GM23338 (cell line): ENCODE results near the gene TNK2.

Experiments used
- CREB1 ChIP-seq: fragments of 250-450 bp; sonication (Bioruptor Pico); IDR thresholded peaks from 2 replicates; pipeline ENCODE4 v1.5.0; 2020; ENCODE audit warnings: low read depth, mild to moderate bottlenecking, moderate library complexity
- EZH2 ChIP-seq: fragments of 200-600 bp; sonication (generic); IDR thresholded peaks from one replicate; pipeline ENCODE4 v1.8.0; 2017; ENCODE audit warnings: antibody characterized with exemption, mild to moderate bottlenecking, low read depth; ENCODE audit not compliant: unreplicated experiment
- EZH2phosphoT487 ChIP-seq: fragments of 200-600 bp; sonication (generic); IDR thresholded peaks from one replicate; pipeline ENCODE4 v1.8.1; 2018; ENCODE audit warnings: antibody characterized with exemption; ENCODE audit not compliant: unreplicated experiment
- JUNB ChIP-seq: IDR thresholded peaks from one replicate; pipeline ENCODE4 v1.6.1; 2016; ENCODE audit warnings: antibody characterized with exemption; ENCODE audit not compliant: unreplicated experiment
- NANOG ChIP-seq: IDR thresholded peaks from 2 replicates; pipeline ENCODE4 v1.6.1; 2016; ENCODE audit warnings: antibody characterized with exemption, borderline replicate concordance
- POLR2AphosphoS5 ChIP-seq: IDR thresholded peaks from 2 replicates; pipeline ENCODE4 v1.6.1; 2016; ENCODE audit warnings: antibody characterized with exemption, low read depth
- REST ChIP-seq: IDR thresholded peaks from one replicate; pipeline ENCODE4 v1.6.1; 2018; ENCODE audit warnings: antibody characterized with exemption; ENCODE audit not compliant: unreplicated experiment
- ZNF331 ChIP-seq: fragments of 250-450 bp; sonication (Bioruptor Pico); IDR thresholded peaks from 2 replicates; pipeline ENCODE4 v1.5.0; 2020; ENCODE audit warnings: low read depth, mild to moderate bottlenecking, moderate library complexity
- ZNF462 ChIP-seq: fragments of 250-450 bp; sonication (Bioruptor Pico); IDR thresholded peaks from 2 replicates; pipeline ENCODE4 v1.5.0; 2020; ENCODE audit warnings: mild to moderate bottlenecking, moderate library complexity
- TF ChIP-seq, protein P1 (sequence below), 2 experiments: fragments of 200-600 bp in 1 of 2; sonication (generic) in 1 of 2; conservative IDR thresholded peaks; 2 replicates each; pipeline versions ENCODE4 v1.5.1 to v1.6.1; 2016 to 2017; ENCODE audit warnings: antibody characterized with exemption in 2 of 2, low read depth in 2 of 2, mild to moderate bottlenecking in 2 of 2, moderate library complexity in 1 of 2
- TF ChIP-seq, protein P2 (sequence below): IDR thresholded peaks from 2 replicates; pipeline ENCODE4 v1.6.1; 2016; ENCODE audit warnings: antibody characterized with exemption

GRCh38 chr3:195834675-195835583 is 73.4 kb downstream of the TNK2 start:
- TF ChIP-seq, protein P1, sequence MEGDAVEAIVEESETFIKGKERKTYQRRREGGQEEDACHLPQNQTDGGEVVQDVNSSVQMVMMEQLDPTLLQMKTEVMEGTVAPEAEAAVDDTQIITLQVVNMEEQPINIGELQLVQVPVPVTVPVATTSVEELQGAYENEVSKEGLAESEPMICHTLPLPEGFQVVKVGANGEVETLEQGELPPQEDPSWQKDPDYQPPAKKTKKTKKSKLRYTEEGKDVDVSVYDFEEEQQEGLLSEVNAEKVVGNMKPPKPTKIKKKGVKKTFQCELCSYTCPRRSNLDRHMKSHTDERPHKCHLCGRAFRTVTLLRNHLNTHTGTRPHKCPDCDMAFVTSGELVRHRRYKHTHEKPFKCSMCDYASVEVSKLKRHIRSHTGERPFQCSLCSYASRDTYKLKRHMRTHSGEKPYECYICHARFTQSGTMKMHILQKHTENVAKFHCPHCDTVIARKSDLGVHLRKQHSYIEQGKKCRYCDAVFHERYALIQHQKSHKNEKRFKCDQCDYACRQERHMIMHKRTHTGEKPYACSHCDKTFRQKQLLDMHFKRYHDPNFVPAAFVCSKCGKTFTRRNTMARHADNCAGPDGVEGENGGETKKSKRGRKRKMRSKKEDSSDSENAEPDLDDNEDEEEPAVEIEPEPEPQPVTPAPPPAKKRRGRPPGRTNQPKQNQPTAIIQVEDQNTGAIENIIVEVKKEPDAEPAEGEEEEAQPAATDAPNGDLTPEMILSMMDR (conservative IDR thresholded peaks at IDR 0.05; ENCODE audit: low read depth in 2 of 2) = no peak
- TF ChIP-seq EZH2 = no peak
- no peak for TF ChIP-seq EZH2phosphoT487
- no peak for TF ChIP-seq CREB1 (CRISPR knock-in tag)
- no peak for TF ChIP-seq POLR2AphosphoS5
- TF ChIP-seq REST = no peak
- no peak for TF ChIP-seq NANOG
- no peak for TF ChIP-seq ZNF462 (CRISPR knock-in tag)
- no peak for TF ChIP-seq JUNB
- no peak for TF ChIP-seq ZNF331
- TF ChIP-seq, protein P2, sequence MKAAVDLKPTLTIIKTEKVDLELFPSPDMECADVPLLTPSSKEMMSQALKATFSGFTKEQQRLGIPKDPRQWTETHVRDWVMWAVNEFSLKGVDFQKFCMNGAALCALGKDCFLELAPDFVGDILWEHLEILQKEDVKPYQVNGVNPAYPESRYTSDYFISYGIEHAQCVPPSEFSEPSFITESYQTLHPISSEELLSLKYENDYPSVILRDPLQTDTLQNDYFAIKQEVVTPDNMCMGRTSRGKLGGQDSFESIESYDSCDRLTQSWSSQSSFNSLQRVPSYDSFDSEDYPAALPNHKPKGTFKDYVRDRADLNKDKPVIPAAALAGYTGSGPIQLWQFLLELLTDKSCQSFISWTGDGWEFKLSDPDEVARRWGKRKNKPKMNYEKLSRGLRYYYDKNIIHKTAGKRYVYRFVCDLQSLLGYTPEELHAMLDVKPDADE = no peak
